ENCODE data around the gene BTBD3. TPM values are rescaled to one million over a fixed set of nuclear protein-coding genes. Genes with fewer than 3 reads are reported as not detected.
A peak's percentile ranks its signal among the peaks of the same experiment; 100 is the strongest.

Gene BTBD3
- total and polyA plus RNA-seq, 2 donors (not counting 1 experiment from before 2014, with no cell fraction given) = 47.4 to 51.7 TPM

GRCh38 chr20:11882651-11883050, 35.0 kb upstream of the BTBD3 start:
- TF ChIP-seq EZH2 (IDR thresholded peaks at IDR 0.05; ENCODE audit: low read length, missing control alignments) = no peak
- no peak for TF ChIP-seq CTCF (conservative IDR thresholded peaks at IDR 0.05 in 1 of 2, IDR thresholded peaks at IDR 0.05 in 1 of 2; ENCODE audit: low read depth in 1 of 2, low read length in 2 of 2)
- no peaks in the 10 kb centered on the region for H3K36me3 ChIP-seq (ENCODE audit: control insufficient read depth, insufficient read depth, low read length)
- peak in 1 of 2 donors; percentile 8 for DNase-seq (ENCODE audit: low read depth in 2 of 2)

GRCh38 chr20:11888648-11889047, 29.0 kb upstream of the BTBD3 start:
- no peak overlapping the region for H3K27ac ChIP-seq (ENCODE audit: insufficient read depth, low read length)
- no peak for DNase-seq (ENCODE audit: low read depth in 2 of 2)
- H3K9me3 ChIP-seq (ENCODE audit: control insufficient read depth, insufficient read depth, low read depth, low read length) = no peaks in the 10 kb centered on the region
- no peaks in the 10 kb centered on the region for H3K27me3 ChIP-seq (ENCODE audit: control insufficient read depth, insufficient read depth, low read length)
- H3K9ac ChIP-seq (ENCODE audit: insufficient read depth, low read length) = no peak overlapping the region
- H3K79me2 ChIP-seq (ENCODE audit: control insufficient read depth, insufficient read depth, low read length) = peaks cover 22% of the 10 kb centered on the region
- H3K4me3 ChIP-seq (replicated peaks in 1 of 4; ENCODE audit: control extremely low read depth in 1 of 4, insufficient read depth in 1 of 4, low read depth in 3 of 4, low read length in 4 of 4) = no peak overlapping the region
- no peak overlapping the region for H2AFZ ChIP-seq (ENCODE audit: low read length)
- H3K4me1 ChIP-seq (ENCODE audit: control insufficient read depth, extremely low read depth, insufficient read depth, low read length) = peaks cover 2% of the 10 kb centered on the region
- no peak overlapping the region for H3K4me2 ChIP-seq (ENCODE audit: extremely low read depth, insufficient read depth, low read length)
- TF ChIP-seq EZH2 (IDR thresholded peaks at IDR 0.05; ENCODE audit: low read length, missing control alignments) = no peak
- no peaks in the 10 kb centered on the region for H3K36me3 ChIP-seq (ENCODE audit: control insufficient read depth, insufficient read depth, low read length)
- H4K20me1 ChIP-seq (ENCODE audit: control insufficient read depth, extremely low read depth, insufficient read depth, low read length) = no peaks in the 10 kb centered on the region

More at GRCh38 chr20:11882651-11883050, 35.0 kb upstream of the BTBD3 start:
- Histone ChIP-seq H3K27me3 (ENCODE audit: control insufficient read depth, insufficient read depth, low read length) (no peaks in the 10 kb centered on the region), H3K9ac (ENCODE audit: insufficient read depth, low read length) (no peak overlapping the region), H3K9me3 (ENCODE audit: control insufficient read depth, insufficient read depth, low read depth, low read length) (no peaks in the 10 kb centered on the region), H3K4me2 (ENCODE audit: extremely low read depth, insufficient read depth, low read length) (no peak overlapping the region), H3K79me2 (ENCODE audit: control insufficient read depth, insufficient read depth, low read length) (no peaks in the 10 kb centered on the region), H4K20me1 (ENCODE audit: control insufficient read depth, extremely low read depth, insufficient read depth, low read length) (no peaks in the 10 kb centered on the region), H3K4me3 (replicated peaks in 1 of 4; ENCODE audit: control extremely low read depth in 1 of 4, insufficient read depth in 1 of 4, low read depth in 3 of 4, low read length in 4 of 4) (no peak overlapping the region), H2AFZ (ENCODE audit: low read length) (no peak overlapping the region), H3K27ac (ENCODE audit: insufficient read depth, low read length) (no peak overlapping the region), H3K4me1 (ENCODE audit: control insufficient read depth, extremely low read depth, insufficient read depth, low read length) (no peaks in the 10 kb centered on the region)

GRCh38 chr20:11890331-11891076, 27.2 kb upstream of the BTBD3 start:
- H3K27ac ChIP-seq (ENCODE audit: insufficient read depth, low read length) = peak overlapping the region; percentile 76
- peak overlapping the region; percentile 51 to 79 (median 68) for H3K4me3 ChIP-seq (replicated peaks in 1 of 4; ENCODE audit: control extremely low read depth in 1 of 4, insufficient read depth in 1 of 4, low read depth in 3 of 4, low read length in 4 of 4)
- H3K79me2 ChIP-seq (ENCODE audit: control insufficient read depth, insufficient read depth, low read length) = peaks cover 41% of the 10 kb centered on the region
- H4K20me1 ChIP-seq (ENCODE audit: control insufficient read depth, extremely low read depth, insufficient read depth, low read length) = no peaks in the 10 kb centered on the region
- H3K4me2 ChIP-seq (ENCODE audit: extremely low read depth, insufficient read depth, low read length) = peak overlapping the region; percentile 91
- H2AFZ ChIP-seq (ENCODE audit: low read length) = peak overlapping the region; percentile 85
- peak overlapping the region; percentile 75 for H3K9ac ChIP-seq (ENCODE audit: insufficient read depth, low read length)
- peaks cover 6% of the 10 kb centered on the region for H3K4me1 ChIP-seq (ENCODE audit: control insufficient read depth, extremely low read depth, insufficient read depth, low read length)
- H3K27me3 ChIP-seq (ENCODE audit: control insufficient read depth, insufficient read depth, low read length) = no peaks in the 10 kb centered on the region
- TF ChIP-seq CTCF (conservative IDR thresholded peaks at IDR 0.05 in 1 of 2, IDR thresholded peaks at IDR 0.05 in 1 of 2; ENCODE audit: low read depth in 1 of 2, low read length in 2 of 2) = no peak
- TF ChIP-seq EZH2 (IDR thresholded peaks at IDR 0.05; ENCODE audit: low read length, missing control alignments) = no peak
- no peaks in the 10 kb centered on the region for H3K9me3 ChIP-seq (ENCODE audit: control insufficient read depth, insufficient read depth, low read depth, low read length)
- peak; percentile 88 to 90 for DNase-seq (ENCODE audit: low read depth in 2 of 2)
- H3K36me3 ChIP-seq (ENCODE audit: control insufficient read depth, insufficient read depth, low read length) = no peaks in the 10 kb centered on the region

All from fibroblast of lung (primary cell).